HepG2 (cell line): ENCODE measurements around the gene HPS6. TPM values are rescaled to one million over a fixed set of nuclear protein-coding genes. Genes with fewer than 3 reads are reported as not detected.

Experiments used
- ATAC-seq: fragments of 200-7000 bp; cut with Tn5 transposase; 3 replicates; pipeline ENCODE4 v1.9.1; 2020; ENCODE audit warnings: mild to moderate bottlenecking, moderate library complexity
- BruUV-seq: library from RNA; stranded (reverse); fragments of 400-500 nt; replicated peaks from 2 replicates; lab custom pipeline; 2021; lab: Mats Ljungman, UMichigan
- CTCF ChIA-PET: fragments of 300-600 bp; formaldehyde crosslinking; extraction: SDS; loops from one replicate; lab custom pipeline; 2021; ENCODE audit warnings: low total read pairs, inconsistent platforms, low intra/inter-chr PET ratio; lab: Yijun Ruan, JAX
- POLR2A ChIA-PET: fragments of 350-600 bp; sonication (Branson Sonifier 250); formaldehyde crosslinking; loops from one replicate; lab custom pipeline; 2020; ENCODE audit warnings: antibody characterized with exemption, inconsistent platforms; lab: Yijun Ruan, JAX
- DNase-seq: peaks from one replicate; pipeline ENCODE4 v3.0.0-alpha.2; 2015; ENCODE audit warnings: low spot score
- FAIRE-seq: peaks from 3 replicates; lab custom pipeline; 2011; peaks lifted over from hg19 to GRCh38; lab: Jason Lieb, UNC
- H2AFZ ChIP-seq: one replicate; pipeline ENCODE4 v1.6.1; 2011; ENCODE audit warnings: low read length, inconsistent platforms
- H3K27ac ChIP-seq: fragments of 300-600 bp; 3 replicates; pipeline ENCODE4 v1.8.0; 2011; ENCODE audit warnings: mixed run types, mild to moderate bottlenecking, mixed read lengths, low read length, inconsistent platforms; ENCODE audit not compliant: insufficient read depth; ENCODE audit errors: extremely low read length
- H3K27me3 ChIP-seq, 2 experiments: fragments of 200-600 bp in 1 of 2; 2 replicates in 1 of 2; 3 replicates in 1 of 2; pipeline versions ENCODE4 v1.6.0 to v1.8.0; 2011; ENCODE audit warnings: low read length in 2 of 2, mild to moderate bottlenecking in 2 of 2, moderate library complexity in 2 of 2, inconsistent platforms in 1 of 2; ENCODE audit not compliant: insufficient read depth in 2 of 2, control insufficient read depth in 1 of 2
- H3K36me3 ChIP-seq, 2 experiments: fragments of 200-600 bp in 1 of 2; replicated peaks in 1 of 2; 2 replicates in 1 of 2; 3 replicates in 1 of 2; pipeline versions ENCODE4 v1.5.1 to v1.8.0; 2011; ENCODE audit warnings: low read length in 2 of 2, inconsistent platforms in 1 of 2; ENCODE audit not compliant: insufficient read depth in 2 of 2, control insufficient read depth in 1 of 2
- H3K4me1 ChIP-seq: 2 replicates; pipeline ENCODE4 v1.5.1; 2012; ENCODE audit warnings: low read length, inconsistent platforms; ENCODE audit not compliant: insufficient read depth
- H3K4me2 ChIP-seq: 2 replicates; pipeline ENCODE4 v1.6.0; 2011; ENCODE audit warnings: low read depth, low read length, inconsistent platforms
- H3K4me3 ChIP-seq, 3 experiments: fragments of 200-600 bp in 1 of 3; sonication (generic), shearing (Covaris generic) in 1 of 3; replicated peaks in 1 of 3; 2 replicates each; pipeline ENCODE4 v1.5.1; 2011 to 2016; ENCODE audit warnings: low read length in 3 of 3, inconsistent platforms in 2 of 3, low read depth in 2 of 3, mild to moderate bottlenecking in 2 of 3, control low read depth in 1 of 3, mixed read lengths in 1 of 3; ENCODE audit not compliant: insufficient read depth in 1 of 3
- H3K79me2 ChIP-seq: one replicate; pipeline ENCODE4 v1.6.1; 2011; ENCODE audit warnings: low read length, inconsistent platforms; ENCODE audit not compliant: insufficient read depth
- H3K9ac ChIP-seq: 2 replicates; pipeline ENCODE4 v1.6.0; 2011; ENCODE audit warnings: mild to moderate bottlenecking, low read depth, low read length, inconsistent platforms; ENCODE audit not compliant: insufficient read depth
- H3K9me3 ChIP-seq: 2 replicates; pipeline ENCODE4 v1.5.1; 2012; ENCODE audit warnings: mild to moderate bottlenecking, low read length
- H4K20me1 ChIP-seq: 2 replicates; pipeline ENCODE4 v1.6.0; 2011; ENCODE audit warnings: inconsistent platforms, mild to moderate bottlenecking, low read length, moderate library complexity; ENCODE audit not compliant: insufficient read depth
- AGO1 ChIP-seq: fragments of 200-400 bp; formaldehyde crosslinking; IDR thresholded peaks from 2 replicates; pipeline ENCODE4 v1.6.1; 2017; ENCODE audit warnings: mild to moderate bottlenecking, low read depth, low read length, moderate library complexity; ENCODE audit not compliant: poor library complexity, severe bottlenecking
- ARID2 ChIP-seq: sonication (generic); formaldehyde crosslinking; IDR thresholded peaks from 2 replicates; pipeline ENCODE4 v1.8.1; 2022; ENCODE audit warnings: mild to moderate bottlenecking, missing genetic modification reagents, borderline replicate concordance
- GFI1 ChIP-seq: sonication (generic); formaldehyde crosslinking; IDR thresholded peaks from 2 replicates; pipeline ENCODE4 v1.5.0; 2020; ENCODE audit warnings: missing genetic modification reagents, mild to moderate bottlenecking, borderline replicate concordance
- HMGA1 ChIP-seq: sonication (generic); formaldehyde crosslinking; conservative IDR thresholded peaks from 2 replicates; pipeline ENCODE4 v1.4.0; 2020; ENCODE audit warnings: missing genetic modification reagents
- HOXA7 ChIP-seq: sonication (generic); formaldehyde crosslinking; IDR thresholded peaks from 2 replicates; pipeline ENCODE4 v1.8.1; 2022; ENCODE audit warnings: mild to moderate bottlenecking, missing genetic modification reagents, moderate library complexity
- JARID2 ChIP-seq: sonication (generic); formaldehyde crosslinking; IDR thresholded peaks from 2 replicates; pipeline ENCODE4 v1.8.1; 2023; ENCODE audit warnings: missing genetic modification reagents, inconsistent platforms; ENCODE audit not compliant: insufficient replicate concordance
- MLX ChIP-seq: IDR thresholded peaks from 2 replicates; pipeline ENCODE4 v1.6.1; 2016
- RBM22 ChIP-seq: fragments of 200-400 bp; formaldehyde crosslinking; optimal IDR thresholded peaks from 2 replicates; pipeline ENCODE3; 2017; ENCODE audit warnings: mild to moderate bottlenecking, low read length, moderate library complexity
- SCMH1 ChIP-seq: sonication (generic); formaldehyde crosslinking; IDR thresholded peaks from 2 replicates; pipeline ENCODE4 v1.9.0; 2021; ENCODE audit warnings: missing genetic modification reagents, mild to moderate bottlenecking, borderline replicate concordance
- TFDP1 ChIP-seq: IDR thresholded peaks from 2 replicates; pipeline ENCODE4 v1.6.1; 2016; ENCODE audit warnings: missing compliant biosample characterization, missing genetic modification reagents, borderline replicate concordance
- ZBTB1 ChIP-seq: sonication (generic); formaldehyde crosslinking; IDR thresholded peaks from 2 replicates; pipeline ENCODE4 v1.4.0; 2020; ENCODE audit warnings: missing genetic modification reagents, borderline replicate concordance
- ZFP37 ChIP-seq: sonication (generic); formaldehyde crosslinking; IDR thresholded peaks from 2 replicates; pipeline ENCODE4 v1.4.0; 2020; ENCODE audit warnings: missing genetic modification reagents, borderline replicate concordance
- ZNF264 ChIP-seq: sonication (generic); formaldehyde crosslinking; IDR thresholded peaks from 2 replicates; pipeline ENCODE4 v1.4.0; 2020; ENCODE audit warnings: missing genetic modification reagents
- ZNF550 ChIP-seq: sonication (generic); formaldehyde crosslinking; IDR thresholded peaks from 2 replicates; pipeline ENCODE4 v1.4.0; 2020; ENCODE audit warnings: mild to moderate bottlenecking, missing genetic modification reagents, borderline replicate concordance
- ZNF569 ChIP-seq: sonication (generic); formaldehyde crosslinking; IDR thresholded peaks from 2 replicates; pipeline ENCODE4 v1.5.0; 2020; ENCODE audit warnings: mild to moderate bottlenecking, missing genetic modification reagents, moderate library complexity, borderline replicate concordance
- ZNF75D ChIP-seq: sonication (generic); formaldehyde crosslinking; IDR thresholded peaks from 2 replicates; pipeline ENCODE4 v1.8.1; 2023; ENCODE audit warnings: missing genetic modification reagents, mild to moderate bottlenecking, borderline replicate concordance
- WGBS: methylation state at CpG from one replicate; pipeline ENCODE4 v1.1.6; 2017; ENCODE audit warnings: low lambda C conversion rate; 5-methylcytosine and 5-hydroxymethylcytosine counted together
- in situ Hi-C: cut with HindIII; loops from 2 replicates; pipeline ENCODE4 v1.10.0; 2017; ENCODE audit warnings: low pct_unique_long_range_greater_than_20kb; ENCODE audit not compliant: extremely low pct_ligation_motif_present
- intact Hi-C: fragments of 100-400 bp; cut with micrococcal nuclease; formaldehyde crosslinking; loops from one replicate; pipeline ENCODE4 v1.10.0; 2022; ENCODE audit not compliant: unreplicated experiment
- polyA plus RNA-seq, 8 experiments: library from polyadenylated mRNA; depleted of rRNA in 3 of 8; stranded (reverse) in 7 of 8; unstranded in 1 of 8; fragments of >200 nt; fragmentation: Illumina TruSeq in 4 of 8; extraction: Trizol in 4 of 8; gene quantifications; 2 replicates each; pipeline versions ENCODE4 v1.2.1 to v1.2.3, GENCODE V29; 2011 to 2016; ENCODE audit warnings: low read depth in 4 of 8, missing spikeins in 1 of 8, mixed read lengths in 1 of 8; ENCODE audit not compliant: insufficient read depth in 1 of 8
- total RNA-seq, 5 experiments: library from RNA; depleted of rRNA; stranded (reverse); fragments of >200 nt; fragmentation: Illumina TruSeq; extraction: Trizol; gene quantifications; 2 replicates each; pipeline ENCODE4 v1.2.3, GENCODE V29; 2016; ENCODE audit warnings: low read depth in 1 of 5
- TF ChIP-seq, protein P1 (sequence below): sonication (generic); formaldehyde crosslinking; IDR thresholded peaks from 2 replicates; pipeline ENCODE4 v1.4.0; 2020; ENCODE audit warnings: missing genetic modification reagents

The HPS6 gene
- total and polyA plus RNA-seq, 2 of the 13 experiments (the other 11 are each of a cell fraction or from before 2014, with no cell fraction given) = 2.9 to 14.9 TPM

DNA sequence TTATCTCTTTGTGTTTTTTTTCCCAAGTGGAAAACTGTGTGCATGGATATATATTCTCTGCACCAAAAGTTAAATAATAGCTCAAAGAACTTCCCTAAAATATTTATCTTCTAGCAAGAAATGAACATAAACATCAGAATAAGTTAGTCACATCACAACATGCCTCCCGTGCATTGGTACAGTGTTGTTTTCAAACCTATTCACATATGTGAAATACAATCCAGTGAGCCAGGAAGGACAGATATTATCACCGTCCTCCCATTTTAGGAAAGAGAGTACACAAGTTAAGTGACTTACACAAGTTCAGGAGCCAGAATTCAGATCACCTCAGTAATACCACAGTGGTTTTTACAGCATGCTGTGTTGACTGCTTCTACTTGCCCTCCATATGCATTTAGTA, 31.4 kb upstream of the HPS6 start:
- ATAC-seq = no peak
- no peaks in the 10 kb centered on the region for H3K27me3 ChIP-seq
- no peak overlapping the region for H3K4me2 ChIP-seq
- BruUV-seq = no TSS peak
- no peaks in the 10 kb centered on the region for H3K9me3 ChIP-seq
- H2AFZ ChIP-seq = no peak overlapping the region
- POLR2A ChIA-PET = no interaction called here
- no peak for DNase-seq
- in situ Hi-C loops (no loop called here), intact Hi-C loops (no loop called here)
- no peaks in the 10 kb centered on the region for H3K4me1 ChIP-seq
- no peak overlapping the region for H3K9ac ChIP-seq
- H4K20me1 ChIP-seq = no peaks in the 10 kb centered on the region
- no peak overlapping the region for H3K4me3 ChIP-seq
- H3K79me2 ChIP-seq = no peaks in the 10 kb centered on the region
- no peak for FAIRE-seq
- no peak overlapping the region for H3K27ac ChIP-seq
- TF ChIP-seq ARID2 (CRISPR knock-in tag) = no peak
- no peak for TF ChIP-seq JARID2 (CRISPR knock-in tag)
- TF ChIP-seq ZNF550 (CRISPR knock-in tag) = no peak
- TF ChIP-seq ZNF75D (CRISPR knock-in tag) = no peak
- TF ChIP-seq MLX = no peak
- TF ChIP-seq SCMH1 (CRISPR knock-in tag) = no peak
- TF ChIP-seq ZBTB1 (CRISPR knock-in tag) = no peak
- no peak for TF ChIP-seq ZFP37 (CRISPR knock-in tag)
- TF ChIP-seq TFDP1 (CRISPR knock-in tag) = no peak
- no peak for TF ChIP-seq GFI1
- TF ChIP-seq ZNF264 (CRISPR knock-in tag) = no peak
- TF ChIP-seq, protein P1, sequence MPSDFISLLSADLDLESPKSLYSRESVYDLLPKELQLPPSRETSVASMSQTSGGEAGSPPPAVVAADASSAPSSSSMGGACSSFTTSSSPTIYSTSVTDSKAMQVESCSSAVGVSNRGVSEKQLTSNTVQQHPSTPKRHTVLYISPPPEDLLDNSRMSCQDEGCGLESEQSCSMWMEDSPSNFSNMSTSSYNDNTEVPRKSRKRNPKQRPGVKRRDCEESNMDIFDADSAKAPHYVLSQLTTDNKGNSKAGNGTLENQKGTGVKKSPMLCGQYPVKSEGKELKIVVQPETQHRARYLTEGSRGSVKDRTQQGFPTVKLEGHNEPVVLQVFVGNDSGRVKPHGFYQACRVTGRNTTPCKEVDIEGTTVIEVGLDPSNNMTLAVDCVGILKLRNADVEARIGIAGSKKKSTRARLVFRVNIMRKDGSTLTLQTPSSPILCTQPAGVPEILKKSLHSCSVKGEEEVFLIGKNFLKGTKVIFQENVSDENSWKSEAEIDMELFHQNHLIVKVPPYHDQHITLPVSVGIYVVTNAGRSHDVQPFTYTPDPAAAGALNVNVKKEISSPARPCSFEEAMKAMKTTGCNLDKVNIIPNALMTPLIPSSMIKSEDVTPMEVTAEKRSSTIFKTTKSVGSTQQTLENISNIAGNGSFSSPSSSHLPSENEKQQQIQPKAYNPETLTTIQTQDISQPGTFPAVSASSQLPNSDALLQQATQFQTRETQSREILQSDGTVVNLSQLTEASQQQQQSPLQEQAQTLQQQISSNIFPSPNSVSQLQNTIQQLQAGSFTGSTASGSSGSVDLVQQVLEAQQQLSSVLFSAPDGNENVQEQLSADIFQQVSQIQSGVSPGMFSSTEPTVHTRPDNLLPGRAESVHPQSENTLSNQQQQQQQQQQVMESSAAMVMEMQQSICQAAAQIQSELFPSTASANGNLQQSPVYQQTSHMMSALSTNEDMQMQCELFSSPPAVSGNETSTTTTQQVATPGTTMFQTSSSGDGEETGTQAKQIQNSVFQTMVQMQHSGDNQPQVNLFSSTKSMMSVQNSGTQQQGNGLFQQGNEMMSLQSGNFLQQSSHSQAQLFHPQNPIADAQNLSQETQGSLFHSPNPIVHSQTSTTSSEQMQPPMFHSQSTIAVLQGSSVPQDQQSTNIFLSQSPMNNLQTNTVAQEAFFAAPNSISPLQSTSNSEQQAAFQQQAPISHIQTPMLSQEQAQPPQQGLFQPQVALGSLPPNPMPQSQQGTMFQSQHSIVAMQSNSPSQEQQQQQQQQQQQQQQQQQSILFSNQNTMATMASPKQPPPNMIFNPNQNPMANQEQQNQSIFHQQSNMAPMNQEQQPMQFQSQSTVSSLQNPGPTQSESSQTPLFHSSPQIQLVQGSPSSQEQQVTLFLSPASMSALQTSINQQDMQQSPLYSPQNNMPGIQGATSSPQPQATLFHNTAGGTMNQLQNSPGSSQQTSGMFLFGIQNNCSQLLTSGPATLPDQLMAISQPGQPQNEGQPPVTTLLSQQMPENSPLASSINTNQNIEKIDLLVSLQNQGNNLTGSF (CRISPR knock-in tag) = no peak
- no peak for TF ChIP-seq RBM22
- no peak for TF ChIP-seq ZNF569 (CRISPR knock-in tag)
- TF ChIP-seq AGO1 = no peak
- TF ChIP-seq HOXA7 (CRISPR knock-in tag) = no peak
- no peak for TF ChIP-seq HMGA1 (CRISPR knock-in tag)
- CTCF ChIA-PET = no interaction called here
- peaks cover 5 to 41% of the 10 kb centered on the region in 2 experiments; a peak in 4 of 5 replicates for H3K36me3 ChIP-seq
- 100% methylated on average over 2 of the region's 2 CpGs for WGBS
